Epithelial cell of prostate (primary cell): ENCODE results near the gene HIP1.
"Not testable (repeated sequence)": the region's sequence is repeated elsewhere in the genome, so short reads cannot be mapped to it uniquely, and the experiment has no call there.

Experiments
- DNase-seq: peaks from one replicate; pipeline ENCODE4 v3.0.0-alpha.2; 2011; ENCODE audit warnings: low read depth, low spot score
- H3K27ac ChIP-seq: fragments of 450-650 bp; 2 replicates; pipeline ENCODE4 v1.5.1; 2017; ENCODE audit warnings: mild to moderate bottlenecking

The HIP1 gene

DNA sequence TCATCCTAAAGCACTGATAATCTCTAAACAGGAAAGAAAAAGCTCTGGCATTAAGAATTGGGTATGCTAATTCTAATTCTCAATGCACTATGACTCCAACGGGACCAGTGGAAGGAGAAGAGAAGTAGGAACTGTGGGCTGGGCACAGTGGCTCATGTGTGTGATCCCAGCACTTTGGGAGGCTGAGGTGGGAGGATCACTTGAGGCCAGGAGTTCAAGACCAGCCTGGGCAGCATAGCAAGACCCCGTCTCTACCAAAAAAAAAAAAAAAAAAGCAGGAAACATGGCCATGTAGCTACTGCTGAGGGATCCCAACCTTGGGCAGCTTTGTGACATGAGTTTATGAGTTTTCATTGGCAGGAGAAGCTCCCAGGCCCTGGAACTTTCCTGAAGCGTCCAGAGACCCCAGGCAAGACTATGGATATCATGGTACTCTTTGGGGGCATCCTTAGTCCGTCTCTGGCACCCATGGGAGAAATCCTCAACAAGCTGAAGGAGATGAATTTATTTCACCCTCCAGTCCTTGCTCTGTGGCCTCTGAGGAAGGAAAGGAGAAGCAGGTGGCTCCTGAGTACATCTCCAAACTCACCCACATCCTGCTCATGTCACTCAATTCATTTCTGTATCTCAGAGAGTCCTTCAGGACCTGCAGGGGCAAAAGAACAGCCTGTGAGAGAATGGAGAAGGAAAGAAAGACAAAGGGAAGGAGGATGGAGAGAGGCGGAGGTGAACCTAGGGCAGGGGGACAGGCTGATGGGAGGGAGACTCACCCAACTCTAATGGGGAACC lies 147.1 kb downstream of the HIP1 start:
- H3K27ac ChIP-seq, result no peak overlapping the region
- no peak for DNase-seq

DNA sequence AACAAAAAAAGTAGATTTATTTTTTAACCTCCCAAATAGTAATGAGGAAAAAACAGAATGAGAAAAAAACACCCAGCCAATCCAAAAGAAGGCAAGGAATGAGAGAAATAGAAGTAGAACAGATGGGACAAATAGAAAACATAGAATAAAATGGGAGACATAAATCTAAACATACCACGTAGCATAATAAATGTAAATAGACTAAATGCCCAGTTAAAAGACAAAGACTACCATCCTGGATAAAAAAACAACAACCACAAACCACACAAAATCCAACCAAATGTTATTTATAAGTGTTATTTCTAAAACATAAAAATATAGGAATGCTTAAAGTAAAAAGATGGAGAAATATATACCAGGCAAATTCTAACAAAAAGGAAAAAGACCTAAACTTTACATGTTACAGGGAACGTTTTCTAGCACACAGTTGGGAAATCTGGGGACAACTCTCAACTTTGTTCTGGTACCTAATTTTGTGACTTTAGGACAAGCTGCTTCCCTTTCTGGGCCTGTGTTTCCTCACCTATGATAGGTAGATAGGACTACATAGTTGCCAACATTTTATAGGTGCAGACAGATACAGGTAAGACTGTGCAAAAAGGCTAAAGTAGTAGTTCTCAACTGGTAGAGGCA lies 148.3 kb downstream of the HIP1 start:
- DNase-seq, result no peak
- H3K27ac ChIP-seq, result no peak overlapping the region

DNA sequence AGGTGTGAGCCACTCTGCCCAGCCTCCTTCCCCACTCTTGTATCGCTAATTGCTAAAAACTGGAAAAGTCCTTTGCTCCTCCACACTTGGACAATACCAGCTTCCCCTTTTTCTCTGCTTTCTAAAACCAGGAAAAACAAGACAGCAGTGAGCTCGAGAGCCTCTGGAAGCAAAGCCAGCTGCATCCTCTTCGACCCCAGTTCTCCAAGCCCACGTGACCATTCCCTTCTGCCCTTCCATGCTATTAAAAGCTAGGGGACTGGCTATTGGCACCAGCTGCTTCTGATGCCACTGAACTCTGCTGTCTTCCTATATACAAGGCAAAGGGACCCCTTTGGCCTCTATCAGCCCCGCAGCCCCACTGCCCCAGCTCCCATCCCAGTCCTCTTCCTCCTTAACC lies 154.4 kb downstream of the HIP1 start:
- no peak for DNase-seq
- no peak overlapping the region for H3K27ac ChIP-seq

DNA sequence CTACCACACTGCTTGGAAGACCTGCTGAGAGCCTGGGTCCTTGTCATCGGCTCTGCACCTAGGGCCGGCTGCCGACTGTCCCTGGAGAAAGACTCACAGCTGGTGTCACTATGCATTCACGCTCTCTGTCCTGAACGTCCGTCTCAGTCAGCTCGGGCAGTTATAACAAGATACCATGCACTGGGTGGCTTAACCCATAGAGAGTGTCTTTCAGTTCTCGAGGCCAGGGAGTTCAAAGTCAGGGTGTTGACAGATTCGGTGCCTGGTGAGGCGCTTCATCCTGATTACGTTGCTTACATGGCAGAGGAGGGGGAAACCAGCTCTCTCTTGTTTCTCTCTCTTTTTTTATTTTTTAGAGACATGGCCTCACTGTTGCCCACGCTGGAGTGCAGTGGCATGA lies 155.5 kb downstream of the HIP1 start:
- no peak overlapping the region for H3K27ac ChIP-seq
- DNase-seq, result no peak

DNA sequence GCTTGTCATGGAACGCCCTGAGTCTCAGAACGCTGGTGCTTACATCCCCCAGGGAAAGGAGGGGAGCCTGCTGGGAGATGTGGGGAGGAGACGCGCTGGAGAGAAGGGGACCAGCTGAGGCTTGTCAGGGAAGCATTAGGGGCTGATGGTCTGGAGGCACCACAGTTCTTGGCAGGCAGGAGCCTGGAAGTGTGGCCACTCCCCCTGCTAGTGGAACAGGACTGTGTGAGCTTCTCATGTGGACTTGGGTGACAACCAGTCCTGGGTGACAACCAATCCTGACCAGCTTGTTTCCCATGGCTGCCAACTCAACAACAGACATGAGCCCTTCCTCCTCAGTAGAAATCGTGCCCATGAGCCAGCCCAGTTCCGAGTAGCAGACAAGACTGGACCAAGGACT lies 158.8 kb downstream of the HIP1 start:
- H3K27ac ChIP-seq, result no peak overlapping the region

DNA sequence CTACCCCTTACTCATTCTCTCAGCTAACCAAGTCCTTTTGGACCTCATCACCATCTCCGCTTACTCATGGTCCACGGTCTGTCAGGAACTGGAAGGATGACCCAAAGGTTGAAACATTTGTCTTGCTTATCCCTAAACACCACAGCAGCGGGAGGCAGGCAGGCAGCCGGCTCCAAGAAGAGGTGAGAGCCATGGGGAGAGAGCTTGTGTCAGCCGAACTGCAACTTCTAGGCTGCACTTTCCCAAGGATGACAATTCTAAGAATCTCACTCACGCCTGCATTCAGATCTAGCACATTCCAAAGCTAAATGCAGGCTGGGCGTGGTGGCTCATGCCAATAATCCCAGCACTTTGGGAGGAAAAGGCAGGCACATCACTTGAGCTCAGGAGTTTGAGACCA lies 160.7 kb downstream of the HIP1 start:
- no peak overlapping the region for H3K27ac ChIP-seq
- no peak for DNase-seq

More for the DNA sequence above, 158.8 kb downstream of the HIP1 start:
- DNase-seq, result no peak

DNA sequence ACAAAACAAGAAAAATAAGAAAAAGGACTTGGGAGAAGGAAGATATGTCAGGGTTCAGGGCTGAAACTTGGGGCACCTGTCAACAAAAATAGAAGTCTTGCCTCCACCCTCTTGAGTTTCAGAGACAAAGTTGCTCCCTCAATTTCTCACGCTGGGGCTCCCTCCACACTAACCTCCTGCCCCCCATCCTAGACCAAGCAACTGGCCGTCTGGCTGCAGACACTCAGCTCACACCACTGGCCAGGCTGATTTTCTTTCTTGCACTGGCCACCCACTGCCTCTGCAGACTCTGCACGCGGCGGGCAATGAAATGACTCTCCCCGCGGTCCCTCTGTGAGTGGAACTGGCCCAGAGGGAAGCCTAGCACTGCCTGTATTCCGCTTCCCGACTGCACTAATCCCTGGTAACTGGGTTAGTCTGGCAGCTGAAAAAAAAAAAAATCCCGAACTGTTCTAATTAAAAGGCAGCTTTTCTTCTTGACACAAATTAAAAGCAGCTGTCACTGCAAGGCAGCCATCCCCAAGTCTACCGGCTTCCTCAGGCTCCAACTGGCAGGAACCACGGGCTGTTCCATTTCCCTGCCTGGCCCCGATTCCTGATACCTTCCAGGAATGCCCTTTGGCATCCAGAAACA lies 163.1 kb downstream of the HIP1 start:
- H3K27ac ChIP-seq, result no peak overlapping the region
- DNase-seq, result no peak

DNA sequence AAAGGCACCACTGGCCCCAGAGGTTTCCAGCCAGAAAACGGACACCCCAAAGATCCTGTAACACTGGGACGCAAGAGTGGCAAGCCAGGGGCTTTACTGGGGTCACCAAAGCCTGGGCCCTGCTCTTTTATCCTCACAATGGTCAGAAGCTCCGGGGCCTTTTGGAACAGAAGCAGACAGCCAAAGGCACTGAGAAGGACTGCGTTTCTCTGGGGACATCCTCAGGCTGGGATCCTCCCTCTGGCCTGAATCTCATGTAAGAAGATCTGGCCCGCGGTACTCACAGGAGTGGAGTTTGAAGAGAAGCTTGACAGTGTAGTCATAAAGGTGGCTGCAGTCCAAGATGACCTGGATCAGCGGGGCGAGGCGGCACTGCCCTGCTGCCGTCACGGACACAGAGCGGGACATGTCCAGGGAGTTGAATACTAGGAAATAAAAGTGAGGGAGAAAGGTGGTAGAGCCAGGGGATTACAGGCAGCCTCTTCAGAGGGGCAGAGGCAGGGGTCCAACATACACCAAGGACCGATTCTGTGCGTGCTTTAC lies 165.2 kb downstream of the HIP1 start:
- DNase-seq, result no peak
- H3K27ac ChIP-seq, result no peak overlapping the region

DNA sequence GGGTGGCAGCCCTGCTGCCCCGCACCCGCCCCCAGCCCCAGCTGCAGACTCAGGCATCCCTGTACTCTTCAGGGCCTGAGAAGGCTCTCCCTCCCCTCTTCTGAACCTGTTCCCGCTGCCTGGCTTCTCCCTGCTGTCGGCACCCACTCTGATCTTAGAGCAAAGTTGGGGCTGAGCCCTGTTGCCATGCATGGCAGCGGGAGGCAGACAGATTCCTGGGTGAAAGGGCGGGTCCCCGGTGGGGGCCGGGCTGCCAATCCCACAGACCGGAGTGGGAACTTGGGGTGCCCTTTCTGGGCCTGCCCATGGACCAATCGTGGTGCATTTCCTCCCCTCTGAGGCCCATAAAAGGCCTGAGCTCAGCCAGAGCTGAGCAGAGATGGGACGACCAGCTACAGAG lies 165.9 kb downstream of the HIP1 start:
- no peak for DNase-seq
- H3K27ac ChIP-seq, result no peak overlapping the region

DNA sequence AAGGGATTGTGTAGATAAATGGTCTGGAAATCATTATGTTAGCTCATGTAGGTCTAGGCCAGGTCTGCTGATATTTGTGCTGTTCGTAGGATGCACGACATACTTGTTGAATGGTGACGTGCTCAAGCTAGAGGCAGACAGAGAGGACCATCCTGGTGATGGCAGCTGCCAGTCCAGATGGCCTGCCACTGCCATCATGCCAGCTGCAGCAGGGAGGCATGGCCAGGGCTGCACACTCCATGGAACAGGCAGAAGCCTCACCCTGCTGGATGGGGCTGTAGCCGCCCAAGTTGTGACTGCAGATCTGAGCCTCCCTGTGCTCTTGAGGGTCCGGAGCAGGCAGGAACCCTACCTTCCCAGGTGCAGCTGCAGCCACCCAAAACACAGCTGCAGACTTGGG lies 166.3 kb downstream of the HIP1 start:
- no peak overlapping the region for H3K27ac ChIP-seq
- no peak for DNase-seq

DNA sequence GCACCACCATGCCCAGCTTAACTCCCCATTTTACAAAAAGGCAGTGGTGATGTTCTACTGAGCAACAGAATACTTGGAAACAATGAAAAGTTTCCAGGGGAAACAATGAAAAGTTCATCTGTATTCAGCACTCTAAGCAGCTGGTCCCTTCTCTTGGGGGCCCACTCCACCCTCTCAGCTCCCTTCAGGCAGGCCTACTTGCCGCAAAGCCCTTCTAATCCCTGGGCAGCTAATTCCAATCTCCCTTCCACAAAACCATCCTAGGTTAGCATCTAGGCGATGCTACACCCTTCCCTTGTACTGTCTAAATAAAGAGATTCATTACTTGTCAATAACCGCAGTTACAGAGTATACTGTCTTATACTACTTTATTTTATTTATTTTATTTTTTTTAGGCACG lies 167.5 kb downstream of the HIP1 start:
- no peak for DNase-seq

DNA sequence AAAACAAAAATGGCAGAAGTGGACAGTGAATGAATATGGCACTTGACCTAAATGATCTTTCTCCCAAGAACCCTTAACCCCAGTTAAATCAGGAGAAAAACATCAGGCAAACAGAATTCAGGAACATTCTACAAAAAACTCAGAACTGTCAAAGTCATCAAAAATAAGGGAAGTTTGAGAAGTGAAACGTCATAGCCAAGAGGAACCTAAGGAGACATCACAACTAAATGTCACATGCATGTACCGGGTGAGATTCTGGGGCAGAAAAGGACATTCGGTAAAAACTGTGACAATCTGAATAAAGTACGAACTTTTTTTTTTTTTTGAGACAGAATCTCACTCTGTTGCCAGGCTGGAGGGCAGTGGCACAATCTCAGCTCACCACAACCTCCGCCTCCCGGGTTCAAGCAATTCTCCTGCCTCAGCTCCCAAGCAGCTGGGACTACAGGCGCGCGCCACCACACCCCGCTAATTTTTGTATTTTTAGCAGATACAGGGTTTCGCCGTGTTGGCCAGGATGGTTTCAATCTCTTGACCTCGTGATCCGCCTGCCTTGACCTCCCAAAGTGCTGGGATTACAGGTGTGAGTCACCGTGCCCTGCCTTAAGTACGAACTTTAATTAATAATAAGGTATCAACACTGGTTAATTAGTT lies 169.0 kb downstream of the HIP1 start:
- DNase-seq, H3K27ac ChIP-seq: not testable (repeated sequence)

More for the DNA sequence above, 167.5 kb downstream of the HIP1 start:
- no peak overlapping the region for H3K27ac ChIP-seq

DNA sequence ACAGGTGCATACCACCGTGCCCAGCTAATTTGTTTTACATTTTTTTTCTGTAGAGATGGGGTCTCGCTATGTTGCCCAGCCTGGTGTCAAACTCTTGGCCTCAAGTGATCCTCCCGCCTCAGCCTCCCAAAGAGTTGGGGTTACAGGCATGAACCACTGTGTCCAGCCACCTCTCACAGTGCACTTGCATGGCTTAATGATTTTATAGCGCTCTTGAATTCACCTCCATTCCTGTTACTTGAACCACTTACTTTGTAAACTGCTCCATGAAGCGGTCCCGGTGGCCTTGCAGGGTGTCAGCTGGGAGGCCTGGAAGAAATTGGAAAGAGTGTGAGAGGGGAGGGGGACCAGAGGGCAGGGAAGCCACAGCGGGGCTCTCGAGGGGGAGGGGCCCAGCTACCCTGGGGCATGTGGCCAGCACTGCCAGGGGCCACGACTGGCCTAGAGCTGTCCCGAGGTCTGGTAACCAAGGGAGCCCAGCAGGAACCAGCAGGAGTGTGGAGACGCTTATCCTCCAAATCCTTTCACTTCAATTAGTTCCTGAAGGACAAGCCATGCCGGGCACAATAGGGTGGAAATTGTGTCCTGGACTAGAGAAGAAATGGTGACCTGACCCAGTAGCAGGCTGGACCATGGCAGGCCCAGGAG lies 170.7 kb downstream of the HIP1 start:
- no peak for DNase-seq
- H3K27ac ChIP-seq, result no peak overlapping the region

DNA sequence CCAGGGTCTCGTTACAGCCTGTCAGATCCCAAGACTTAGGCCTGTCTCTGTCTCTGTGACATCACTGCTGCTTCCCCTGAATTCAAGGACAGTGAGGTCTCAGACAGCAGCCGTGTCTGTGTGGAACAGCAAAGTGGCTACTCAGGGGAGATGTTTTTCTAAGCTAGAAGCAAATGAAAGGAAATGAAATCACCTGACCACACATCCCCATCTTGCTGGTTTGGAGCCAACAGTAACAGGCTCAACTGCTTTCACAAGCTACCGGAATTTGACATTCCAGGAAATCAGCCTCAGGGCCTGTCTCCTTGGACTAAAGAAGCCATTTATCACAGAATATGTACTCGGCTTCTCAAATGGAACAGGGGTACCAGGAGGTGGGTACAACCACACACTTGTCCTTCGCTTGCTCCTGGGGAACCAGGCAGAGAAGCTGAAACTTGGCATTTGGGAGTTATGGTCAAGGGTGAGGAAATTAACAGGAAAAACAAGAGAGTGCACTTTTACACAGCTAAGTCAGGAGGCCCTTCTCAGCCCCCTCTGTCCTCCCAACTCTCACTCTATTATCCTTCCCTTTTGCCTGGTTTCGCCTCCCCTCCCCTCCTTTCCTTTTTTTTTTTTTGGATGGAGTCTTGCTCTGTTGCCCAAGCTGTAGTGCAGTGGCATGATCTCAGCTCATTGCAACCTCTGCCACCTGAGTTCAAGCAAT lies 173.5 kb downstream of the HIP1 start:
- peak; percentile 68 for DNase-seq
- peak overlapping the region; percentile 48 for H3K27ac ChIP-seq

DNA sequence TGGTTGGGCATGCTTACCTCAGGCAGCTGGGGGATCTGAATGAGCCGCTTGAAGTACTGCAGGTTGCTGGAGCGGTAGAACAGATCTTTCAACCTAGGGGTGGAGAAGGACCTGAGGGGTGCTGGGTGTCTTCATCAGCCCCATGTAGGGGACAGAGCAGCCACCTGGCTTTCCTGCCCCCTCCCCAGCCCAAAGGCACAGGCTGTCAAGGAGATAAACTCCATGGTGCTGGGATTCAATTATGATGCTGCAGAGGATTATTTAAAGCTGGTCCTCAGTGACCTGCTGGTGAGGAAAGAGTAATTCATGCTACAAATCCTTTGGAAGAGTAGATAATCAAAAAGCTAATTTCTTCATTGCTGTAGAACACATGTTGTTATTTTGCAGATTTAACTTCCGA lies 175.6 kb downstream of the HIP1 start:
- DNase-seq, result no peak
- H3K27ac ChIP-seq, result no peak overlapping the region

DNA sequence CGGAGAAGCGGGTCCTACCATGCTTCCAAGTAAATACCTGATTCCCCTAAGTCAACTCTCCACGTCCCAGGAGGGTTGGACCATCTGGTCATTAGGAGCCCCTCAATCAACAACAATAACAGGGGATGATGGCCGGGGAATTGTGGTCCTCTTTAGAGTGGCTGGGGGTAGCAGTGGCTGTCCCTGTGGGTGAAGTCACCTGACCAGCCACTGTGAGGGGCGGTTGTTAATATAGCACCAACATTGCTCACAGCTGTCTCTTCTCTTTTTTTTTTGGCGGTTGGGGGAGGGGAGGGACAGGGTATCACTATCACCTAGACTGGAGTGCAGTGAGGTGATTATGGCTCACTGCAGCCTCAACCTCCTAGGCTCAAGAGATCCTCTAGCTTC lies 178.8 kb downstream of the HIP1 start:
- no peak for DNase-seq

DNA sequence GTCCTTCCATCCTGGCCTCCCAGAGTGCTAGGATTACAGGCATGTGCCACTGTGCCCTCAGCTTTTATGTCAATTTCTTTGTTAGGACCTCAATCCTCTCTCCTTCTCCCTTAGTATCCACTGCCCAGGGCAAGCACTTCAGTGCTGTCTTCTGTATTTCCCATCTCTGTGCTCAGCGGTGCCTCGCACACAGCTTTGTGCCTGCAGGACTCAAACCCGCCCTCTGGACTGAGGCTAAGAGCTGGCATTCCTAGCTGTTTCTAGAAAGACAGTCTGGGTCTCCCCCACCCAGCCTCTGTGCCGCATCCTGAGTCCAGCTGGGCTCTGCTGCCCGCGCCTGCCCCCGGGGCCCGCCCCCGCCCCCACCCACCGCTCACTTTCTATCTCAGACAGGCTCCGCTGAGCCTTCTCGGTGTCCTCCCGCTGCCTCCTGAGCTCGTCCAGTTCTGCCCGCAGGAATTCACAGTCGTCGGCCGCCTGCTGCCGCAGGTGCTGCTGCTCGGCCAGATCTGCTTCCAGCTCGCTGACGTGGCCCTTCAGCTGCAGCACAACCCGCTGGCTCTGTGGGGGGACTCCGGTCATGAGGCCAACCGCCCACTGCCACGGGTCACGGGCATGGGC lies 179.3 kb downstream of the HIP1 start:
- H3K27ac ChIP-seq, result no peak overlapping the region
- DNase-seq, result no peak

More for the DNA sequence above, 178.8 kb downstream of the HIP1 start:
- no peak overlapping the region for H3K27ac ChIP-seq

DNA sequence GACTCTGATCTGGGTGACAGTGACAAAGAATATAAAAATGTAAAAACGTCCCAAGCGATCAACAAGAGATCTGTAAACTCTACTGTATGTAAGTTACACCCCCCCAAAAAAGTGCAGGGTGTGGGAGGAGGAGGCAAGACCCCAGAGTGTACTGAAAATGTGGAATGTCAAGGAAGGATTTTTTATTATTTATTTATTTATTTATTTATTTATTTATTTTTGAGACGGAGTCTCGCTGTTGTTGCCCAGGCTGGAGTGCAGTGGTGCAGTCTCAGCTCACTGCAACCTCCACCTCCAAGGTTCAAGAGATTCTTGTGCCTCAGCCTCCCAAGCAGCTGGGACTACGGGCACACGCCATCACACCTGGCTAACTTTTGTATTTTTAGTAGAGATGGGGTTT lies 181.9 kb downstream of the HIP1 start:
- not testable (repeated sequence) for H3K27ac ChIP-seq, DNase-seq

DNA sequence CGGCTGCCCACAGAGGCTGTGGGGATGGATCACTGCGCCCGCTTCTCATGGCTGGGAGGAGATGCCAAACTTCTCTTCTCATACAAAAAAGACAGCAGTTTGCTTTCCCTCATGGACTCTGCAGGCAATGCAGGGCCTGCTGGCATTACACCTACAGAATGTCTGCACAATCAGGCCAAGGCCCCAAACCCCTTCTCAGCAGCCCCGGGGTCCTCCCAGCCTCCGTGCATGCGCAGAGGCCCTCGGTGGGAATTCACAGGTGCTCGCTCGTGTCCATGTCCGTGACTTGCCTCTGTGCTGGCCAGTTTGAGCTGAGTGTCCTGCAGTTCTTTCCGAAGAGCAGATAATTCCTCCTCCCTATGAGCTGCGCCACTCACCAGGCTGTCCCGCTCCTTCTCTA lies 183.0 kb downstream of the HIP1 start:
- no peak overlapping the region for H3K27ac ChIP-seq
- no peak for DNase-seq
